SK-N-MC (cell line): ENCODE results near the gene EMILIN2.
A peak's percentile ranks its signal among the peaks of the same experiment; 100 is the strongest.
"Not testable (repeated sequence)": the region's sequence is repeated elsewhere in the genome, so short reads cannot be mapped to it uniquely, and the experiment has no call there.

ENCODE experiments used
- DNase-seq: peaks from one replicate; pipeline ENCODE4 v3.0.0-alpha.2; 2011; ENCODE audit warnings: low read depth, low spot score
- H3K27ac ChIP-seq: fragments of 200-600 bp; sonication (generic); 2 replicates; pipeline ENCODE4 v1.5.1; 2016; ENCODE audit warnings: mixed run types
- H3K36me3 ChIP-seq: fragments of 200-600 bp; sonication (generic); 2 replicates; pipeline ENCODE4 v1.6.1; 2017; ENCODE audit warnings: antibody characterized with exemption, low read length, mixed read lengths; ENCODE audit not compliant: insufficient read depth
- H3K4me3 ChIP-seq: fragments of 200-600 bp; sonication (generic); 2 replicates; pipeline ENCODE4 v1.5.1; 2016
- H3K9ac ChIP-seq: fragments of 200-600 bp; sonication (generic); 2 replicates; pipeline ENCODE4 v1.8.0; 2017; ENCODE audit warnings: mixed run types, mixed read lengths; ENCODE audit not compliant: insufficient read length
- H3K9me3 ChIP-seq: fragments of 200-600 bp; sonication (generic); 2 replicates; pipeline ENCODE4 v1.6.1; 2017; ENCODE audit warnings: low read depth, mild to moderate bottlenecking, antibody characterized with exemption, low read length, moderate library complexity, mixed read lengths
- EZH2 ChIP-seq: fragments of 200-600 bp; sonication (generic); IDR thresholded peaks from one replicate; pipeline ENCODE4 v1.6.1; 2017; ENCODE audit warnings: antibody characterized with exemption
- FOXP2 ChIP-seq: optimal IDR thresholded peaks from 2 replicates; pipeline ENCODE3; 2011; ENCODE audit warnings: mild to moderate bottlenecking, moderate library complexity; ENCODE audit not compliant: insufficient read depth; ENCODE audit errors: extremely low read length, control extremely low read depth
- POLR2AphosphoS5 ChIP-seq: IDR thresholded peaks from 2 replicates; pipeline ENCODE4 v1.6.1; 2012; ENCODE audit warnings: mild to moderate bottlenecking, low read depth, low read length, borderline replicate concordance

EMILIN2 gene

DNA sequence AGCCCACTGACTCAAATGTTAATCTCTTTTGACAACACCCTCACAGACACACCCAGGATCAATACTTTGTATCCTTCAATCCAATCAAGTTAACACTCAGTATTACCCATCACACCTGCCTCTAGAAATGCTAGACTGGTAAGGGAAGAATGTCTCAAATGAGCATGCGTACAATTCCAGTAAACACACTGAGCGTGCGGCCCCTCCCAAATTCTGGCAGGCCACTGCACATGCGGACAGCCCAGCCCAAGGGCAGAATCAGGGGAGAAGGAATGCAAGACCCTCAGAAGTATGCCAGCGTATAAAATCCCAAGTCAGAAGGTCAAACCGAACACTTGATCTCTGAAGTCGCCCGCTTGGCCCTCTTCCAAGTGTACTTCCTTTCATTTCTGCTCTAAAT lies 7.6 kb upstream of the EMILIN2 start:
- no peak for DNase-seq
- Histone ChIP-seq H3K27ac (no peak overlapping the region), H3K9me3 (no peaks in the 10 kb centered on the region), H3K9ac (no peak overlapping the region), H3K4me3 (no peak overlapping the region), H3K36me3 (no peaks in the 10 kb centered on the region)
- TF ChIP-seq POLR2AphosphoS5 (no peak), FOXP2 (no peak), EZH2 (no peak)

DNA sequence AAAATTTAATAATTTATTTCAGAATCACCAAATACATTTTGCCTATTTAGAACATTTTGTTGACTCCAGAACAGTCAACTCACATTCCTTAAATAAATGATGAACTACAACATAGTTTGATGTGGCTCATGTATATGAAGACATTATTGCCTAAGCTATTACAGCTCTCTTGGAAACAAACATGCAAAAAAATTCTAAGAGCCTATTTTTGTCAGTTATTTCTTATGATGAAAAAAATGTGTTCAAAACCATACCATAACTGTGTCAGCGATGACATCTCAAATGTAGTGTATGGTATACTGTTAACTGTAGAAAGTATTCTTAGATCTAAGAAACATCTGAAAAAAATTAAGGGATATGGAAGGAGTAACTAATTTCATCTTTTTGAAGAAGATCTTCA lies 6.3 kb upstream of the EMILIN2 start:
- Histone ChIP-seq H3K36me3 (no peaks in the 10 kb centered on the region), H3K9ac (no peak overlapping the region), H3K9me3 (no peaks in the 10 kb centered on the region), H3K4me3 (no peak overlapping the region), H3K27ac (no peak overlapping the region)
- TF ChIP-seq FOXP2 (no peak), EZH2 (no peak), POLR2AphosphoS5 (no peak)
- no peak for DNase-seq

DNA sequence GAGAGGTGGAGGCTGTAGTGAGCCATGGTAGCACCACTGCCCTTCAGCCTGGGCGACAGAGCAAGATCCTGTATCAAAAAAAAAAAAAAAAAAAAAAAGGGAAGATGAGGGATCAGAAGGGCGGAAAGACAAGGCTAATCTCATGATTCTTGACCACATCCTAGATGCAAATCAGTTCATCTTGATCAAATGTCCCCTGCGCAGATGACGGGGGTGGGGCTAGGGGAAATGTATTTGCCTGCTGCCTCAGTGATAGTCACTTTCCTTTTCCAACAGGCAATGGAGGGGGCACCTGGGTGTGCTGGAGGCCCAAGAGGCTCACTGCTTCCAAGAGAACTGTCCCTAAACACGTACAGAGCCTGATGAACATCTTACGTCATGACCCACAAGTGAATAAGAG lies 3.7 kb upstream of the EMILIN2 start:
- no peak for DNase-seq
- Histone ChIP-seq H3K36me3 (no peaks in the 10 kb centered on the region), H3K9me3 (no peaks in the 10 kb centered on the region), H3K9ac (no peak overlapping the region), H3K4me3 (no peak overlapping the region), H3K27ac (no peak overlapping the region)
- no peak for TF ChIP-seq FOXP2
- TF ChIP-seq EZH2, result no peak
- no peak for TF ChIP-seq POLR2AphosphoS5

DNA sequence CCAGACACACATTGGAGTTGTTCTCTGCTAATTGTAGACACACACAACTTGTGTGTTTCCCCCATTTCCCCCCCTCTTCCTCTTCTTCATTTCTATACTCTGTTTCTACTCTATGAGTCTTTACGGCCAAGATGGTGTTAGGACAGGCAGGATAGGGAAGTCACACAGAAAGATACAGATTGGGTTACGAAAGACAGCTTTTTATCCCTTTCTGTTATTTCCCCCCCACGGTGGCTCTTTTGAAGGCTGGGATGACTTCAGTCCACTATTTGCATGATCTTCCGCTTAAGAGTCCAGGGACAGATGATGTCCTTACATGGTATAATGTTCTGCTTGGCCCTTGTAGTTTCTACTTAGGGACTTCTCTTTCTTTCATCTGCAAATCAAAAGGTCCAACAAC lies 1.6 kb upstream of the EMILIN2 start:
- Histone ChIP-seq H3K9ac (no peak overlapping the region), H3K36me3 (no peaks in the 10 kb centered on the region), H3K9me3 (no peaks in the 10 kb centered on the region), H3K27ac (no peak overlapping the region), H3K4me3 (no peak overlapping the region)
- no peak for DNase-seq
- TF ChIP-seq FOXP2, result no peak

DNA sequence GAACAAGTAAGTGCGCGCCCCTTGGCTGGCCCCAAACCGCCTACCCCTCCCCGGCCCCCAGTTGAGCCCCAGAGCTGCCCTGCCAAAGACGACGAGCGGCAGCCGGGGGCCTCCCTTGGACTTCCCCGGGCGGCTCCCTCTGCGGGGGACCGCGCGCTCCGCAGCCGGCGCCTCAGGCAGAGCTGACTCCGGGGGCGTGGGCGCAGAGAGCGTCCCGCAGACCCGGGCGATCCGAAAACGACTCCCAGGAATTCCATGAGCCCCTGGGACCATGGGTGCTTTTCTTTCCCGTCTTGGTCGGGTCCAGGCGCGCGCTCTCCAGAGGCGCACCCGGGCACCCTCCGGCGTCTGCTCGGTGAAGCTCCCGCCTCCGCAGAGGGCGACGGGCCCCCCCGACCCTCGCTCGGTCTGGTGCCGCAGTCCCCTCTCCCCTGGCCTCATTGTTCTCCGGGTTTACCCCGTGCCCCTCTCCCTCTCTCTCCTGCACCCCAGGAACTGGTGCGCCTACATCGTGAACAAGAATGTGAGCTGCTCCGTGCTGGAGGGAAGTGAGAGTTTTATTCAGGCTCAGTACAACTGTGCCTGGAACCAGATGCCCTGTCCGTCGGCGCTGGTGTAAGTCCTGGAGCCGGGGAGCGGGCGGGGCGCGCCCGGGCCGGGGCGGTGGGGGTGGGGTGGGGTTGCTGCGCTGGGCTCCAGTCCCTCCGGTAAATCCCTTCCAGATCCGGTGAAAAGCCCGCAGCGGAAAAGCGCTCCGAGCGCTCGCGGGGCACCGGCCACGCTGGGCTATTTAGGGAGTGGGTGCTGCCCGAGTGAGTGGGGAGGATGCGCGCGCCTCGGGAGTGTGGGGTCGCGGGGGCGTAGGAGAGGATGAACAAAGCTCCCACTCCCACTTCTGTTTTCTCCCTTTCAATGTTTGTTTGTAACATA lies 776 bp downstream of the EMILIN2 start:
- no peak for DNase-seq
- no peak overlapping the region for H3K27ac ChIP-seq
- peak overlapping the region; percentile 51 for H3K9ac ChIP-seq
- H3K36me3 ChIP-seq, result no peaks in the 10 kb centered on the region
- no peaks in the 10 kb centered on the region for H3K9me3 ChIP-seq
- no peak for TF ChIP-seq FOXP2
- peak overlapping the region; percentile 88 for H3K4me3 ChIP-seq

DNA sequence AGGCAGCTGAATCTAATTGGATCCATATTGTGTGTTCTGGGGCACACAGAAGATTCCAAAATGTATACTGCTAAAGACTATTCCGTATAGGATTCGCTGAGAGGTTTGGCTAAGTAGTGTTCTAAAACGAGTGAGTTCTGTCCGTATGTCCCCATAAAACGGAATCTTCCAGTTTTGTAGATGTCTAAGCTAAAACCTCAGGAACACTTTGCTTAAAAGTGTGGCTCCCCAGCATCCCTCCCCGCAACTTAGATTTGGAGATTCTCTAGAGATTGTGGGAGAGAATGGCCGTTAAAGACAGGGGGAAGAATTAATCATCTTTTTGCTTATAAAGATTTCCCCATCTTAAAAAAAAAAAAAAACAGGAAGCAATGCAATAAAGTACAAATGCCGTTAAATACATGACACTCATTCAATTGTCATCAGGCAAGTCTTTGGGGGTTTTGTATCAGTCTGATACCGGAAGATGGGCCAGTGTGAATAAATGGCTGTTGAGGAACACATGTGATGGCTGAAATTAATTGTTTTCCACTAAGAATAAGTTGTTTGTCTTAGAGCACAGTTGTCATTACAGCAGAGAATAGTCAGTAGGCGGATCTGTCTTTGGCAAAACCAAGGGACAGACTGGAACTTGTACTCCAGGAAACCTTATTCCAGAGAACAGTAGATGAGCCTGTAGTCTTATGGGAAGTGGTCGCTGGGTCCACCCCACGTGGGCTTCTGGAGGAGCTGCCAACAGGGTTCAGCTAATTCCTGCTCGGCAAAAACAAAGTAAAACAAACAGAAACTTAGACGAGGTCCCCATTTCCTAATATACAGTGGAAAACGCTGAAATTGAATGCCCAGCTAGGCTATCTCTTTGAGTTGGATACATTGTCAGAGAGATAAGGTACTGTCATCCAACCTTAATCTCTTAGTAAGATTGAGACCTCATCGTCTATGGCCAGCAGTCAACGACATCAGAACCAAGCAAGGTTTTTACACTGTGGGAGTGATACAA lies 1.7 kb downstream of the EMILIN2 start:
- DNase-seq, result no peak
- TF ChIP-seq EZH2 (no peak), FOXP2 (no peak), POLR2AphosphoS5 (no peak)
- Histone ChIP-seq H3K36me3 (no peaks in the 10 kb centered on the region), H3K9me3 (no peaks in the 10 kb centered on the region), H3K4me3 (peak overlapping the region; percentile 88), H3K9ac (no peak overlapping the region), H3K27ac (no peak overlapping the region)

DNA sequence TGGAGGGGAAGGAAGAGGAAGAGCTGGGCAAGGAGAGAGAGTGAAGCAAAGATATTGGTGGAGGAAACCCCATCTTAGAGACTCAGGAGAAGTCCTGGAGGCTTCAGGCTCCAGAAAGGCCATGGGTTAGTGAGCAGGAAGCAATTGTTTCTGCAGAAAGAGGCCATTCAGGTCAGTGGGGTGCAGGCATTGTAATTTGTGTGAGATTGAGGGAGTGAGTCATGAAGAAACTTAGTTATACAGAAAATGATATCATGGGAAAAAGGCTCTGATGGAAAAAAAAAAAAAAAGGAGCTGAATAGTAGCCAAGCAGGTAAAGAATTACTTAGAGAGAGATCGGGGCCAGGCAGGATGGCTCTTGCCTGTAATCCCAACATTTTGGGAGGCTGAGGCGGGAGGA lies 4.0 kb downstream of the EMILIN2 start:
- TF ChIP-seq EZH2 (no peak), FOXP2 (no peak), POLR2AphosphoS5 (no peak)
- no peaks in the 10 kb centered on the region for H3K36me3 ChIP-seq
- no peak overlapping the region for H3K4me3 ChIP-seq
- no peaks in the 10 kb centered on the region for H3K9me3 ChIP-seq
- no peak for DNase-seq
- H3K27ac ChIP-seq, result no peak overlapping the region
- H3K9ac ChIP-seq, result no peak overlapping the region

DNA sequence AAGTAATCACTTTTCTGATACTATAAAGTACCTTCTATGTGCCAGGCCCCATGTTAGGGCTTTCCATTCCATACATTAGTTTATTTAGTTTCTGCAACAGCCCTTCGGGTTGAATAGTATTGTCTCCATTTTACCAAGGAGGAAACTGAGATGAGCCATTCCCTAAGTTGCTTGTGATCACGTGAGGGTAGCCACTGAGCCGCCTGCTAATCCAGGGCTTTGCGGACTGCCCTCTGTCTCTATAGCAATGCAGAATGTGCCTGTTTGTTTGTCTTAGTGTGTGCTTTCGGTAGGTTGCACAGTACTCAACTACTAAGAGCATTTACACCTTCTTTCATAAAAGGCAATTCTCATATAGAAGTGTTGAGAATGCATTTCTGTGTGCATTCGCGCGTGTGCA lies 5.0 kb downstream of the EMILIN2 start:
- no peak overlapping the region for H3K9ac ChIP-seq
- H3K4me3 ChIP-seq, result no peak overlapping the region
- no peaks in the 10 kb centered on the region for H3K9me3 ChIP-seq
- H3K36me3 ChIP-seq, result no peaks in the 10 kb centered on the region
- H3K27ac ChIP-seq, result no peak overlapping the region
- TF ChIP-seq FOXP2, result no peak
- no peak for TF ChIP-seq POLR2AphosphoS5
- TF ChIP-seq EZH2, result no peak
- DNase-seq, result no peak

DNA sequence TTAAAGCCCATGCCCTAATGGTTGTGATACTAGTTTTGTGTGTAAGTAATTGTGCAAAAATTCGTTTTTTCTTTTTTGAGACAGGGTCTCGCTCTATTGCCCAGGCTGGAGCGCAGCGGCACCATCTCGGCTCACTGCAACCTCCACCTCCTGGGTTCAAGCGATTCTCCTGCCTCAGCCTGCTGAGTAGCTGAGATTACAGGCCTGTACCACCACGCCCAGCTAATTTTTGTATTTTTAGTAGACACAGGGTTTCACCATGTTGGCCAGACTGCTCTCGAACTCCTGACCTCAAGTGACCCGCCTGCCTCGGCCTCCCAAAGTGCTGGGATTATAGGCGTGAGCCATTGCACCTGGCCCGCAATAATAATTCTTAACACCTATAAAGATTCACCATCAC lies 5.7 kb downstream of the EMILIN2 start:
- H3K27ac ChIP-seq, H3K9me3 ChIP-seq, H3K36me3 ChIP-seq, DNase-seq, H3K4me3 ChIP-seq, H3K9ac ChIP-seq: not testable (repeated sequence)
